Osteoblast (primary cell): ENCODE data around the gene GALNS. TPM values are rescaled to one million over a fixed set of nuclear protein-coding genes. Genes with fewer than 3 reads are reported as not detected.

ENCODE experiments used
- DNase-seq: peaks from one replicate; pipeline ENCODE4 v3.0.0; 2011; ENCODE audit warnings: low spot score, mixed read lengths; ENCODE audit not compliant: insufficient read length; ENCODE audit errors: missing footprints
- H2AFZ ChIP-seq: 2 replicates; pipeline ENCODE4 v1.6.0; 2011; ENCODE audit warnings: mild to moderate bottlenecking, low read length
- H3K27ac ChIP-seq: 2 replicates; pipeline ENCODE4 v1.5.1; 2011; ENCODE audit warnings: mild to moderate bottlenecking, low read depth, low read length, moderate library complexity
- H3K27me3 ChIP-seq: 2 replicates; pipeline ENCODE4 v1.6.0; 2012; ENCODE audit warnings: mild to moderate bottlenecking, control low read depth, inconsistent platforms, low read length, moderate library complexity; ENCODE audit not compliant: insufficient read depth
- H3K36me3 ChIP-seq: 2 replicates; pipeline ENCODE4 v1.5.1; 2011; ENCODE audit warnings: mild to moderate bottlenecking, low read length, control low read depth, moderate library complexity; ENCODE audit not compliant: insufficient read depth
- H3K4me1 ChIP-seq: 2 replicates; pipeline ENCODE4 v1.5.1; 2011; ENCODE audit warnings: mild to moderate bottlenecking, low read length, control low read depth, moderate library complexity; ENCODE audit not compliant: insufficient read depth
- H3K4me2 ChIP-seq: 2 replicates; pipeline ENCODE4 v1.6.0; 2011; ENCODE audit warnings: mild to moderate bottlenecking, low read length; ENCODE audit not compliant: insufficient read depth
- H3K4me3 ChIP-seq: fragments of 200-600 bp; sonication (generic); 3 replicates; pipeline ENCODE4 v1.5.1; 2012; ENCODE audit warnings: mild to moderate bottlenecking, low read length, inconsistent platforms; ENCODE audit not compliant: insufficient read depth
- H3K79me2 ChIP-seq: 2 replicates; pipeline ENCODE4 v1.6.0; 2012; ENCODE audit warnings: mild to moderate bottlenecking, low read length, control low read depth, inconsistent platforms; ENCODE audit not compliant: insufficient read depth
- H3K9me3 ChIP-seq: 2 replicates; pipeline ENCODE4 v1.5.1; 2011; ENCODE audit warnings: low read depth, low read length, control low read depth
- H4K20me1 ChIP-seq: 2 replicates; pipeline ENCODE4 v1.6.0; 2012; ENCODE audit warnings: mild to moderate bottlenecking, low read length, control low read depth; ENCODE audit not compliant: insufficient read depth
- CTCF ChIP-seq: IDR thresholded peaks from 2 replicates; pipeline ENCODE4 v1.5.1; 2011; ENCODE audit warnings: mild to moderate bottlenecking, low read depth, low read length, moderate library complexity; ENCODE audit errors: extremely low read depth
- total RNA-seq: library from RNA; depleted of rRNA; stranded (reverse); fragments of >200 nt; gene quantifications from 2 replicates; pipeline ENCODE4 v1.2.3, GENCODE V29; 2012

Gene GALNS
- total RNA-seq, 1 donor: 48.1 TPM

- Histone ChIP-seq H3K36me3 (no peaks in the 10 kb centered on the region), H3K27ac (no peak overlapping the region), H3K4me3 (no peak overlapping the region), H3K4me2 (no peak overlapping the region), H4K20me1 (no peaks in the 10 kb centered on the region), H3K9me3 (no peaks in the 10 kb centered on the region), H3K27me3 (peaks cover 7% of the 10 kb centered on the region), H3K4me1 (no peaks in the 10 kb centered on the region), H2AFZ (no peak overlapping the region), H3K79me2 (no peaks in the 10 kb centered on the region)
- TF ChIP-seq CTCF: no peak
- no peak for DNase-seq
Measured at GRCh38 chr16:88885693-88886280, 29.0 kb upstream of the GALNS start.

- H2AFZ ChIP-seq: no peak overlapping the region
- no peak overlapping the region for H3K27ac ChIP-seq
- H3K4me2 ChIP-seq: no peak overlapping the region
- no peak for DNase-seq
- no peaks in the 10 kb centered on the region for H3K36me3 ChIP-seq
- no peak overlapping the region for H3K4me3 ChIP-seq
- no peaks in the 10 kb centered on the region for H3K4me1 ChIP-seq
- no peaks in the 10 kb centered on the region for H3K79me2 ChIP-seq
- no peaks in the 10 kb centered on the region for H3K9me3 ChIP-seq
- H3K27me3 ChIP-seq: peaks cover 13% of the 10 kb centered on the region
- TF ChIP-seq CTCF: no peak
- no peaks in the 10 kb centered on the region for H4K20me1 ChIP-seq
Measured at GRCh38 chr16:88884569-88885271, 28.0 kb upstream of the GALNS start.

GRCh38 chr16:88883946-88884345 lies 27.2 kb upstream of the GALNS start:
- Histone ChIP-seq H3K27ac (no peak overlapping the region), H3K4me3 (no peak overlapping the region), H3K4me2 (no peak overlapping the region), H3K79me2 (no peaks in the 10 kb centered on the region), H2AFZ (no peak overlapping the region), H4K20me1 (no peaks in the 10 kb centered on the region), H3K9me3 (no peaks in the 10 kb centered on the region), H3K4me1 (no peaks in the 10 kb centered on the region), H3K36me3 (no peaks in the 10 kb centered on the region), H3K27me3 (peaks cover 13% of the 10 kb centered on the region)
- TF ChIP-seq CTCF: no peak
- DNase-seq: no peak

GRCh38 chr16:88883117-88883895 lies 26.6 kb upstream of the GALNS start:
- Histone ChIP-seq H3K27ac (no peak overlapping the region), H3K27me3 (peaks cover 13% of the 10 kb centered on the region), H3K36me3 (no peaks in the 10 kb centered on the region), H3K9me3 (no peaks in the 10 kb centered on the region), H3K4me1 (no peaks in the 10 kb centered on the region), H4K20me1 (no peaks in the 10 kb centered on the region), H3K4me3 (no peak overlapping the region), H3K79me2 (no peaks in the 10 kb centered on the region), H3K4me2 (no peak overlapping the region), H2AFZ (no peak overlapping the region)
- no peak for TF ChIP-seq CTCF
- DNase-seq: no peak
